Mesenchymal stem cell (in vitro differentiated cells and primary cell): ENCODE data around the gene ERLIN1.
A peak's percentile ranks its signal among the peaks of the same experiment; 100 is the strongest.

ENCODE experiments used
- DNase-seq: peaks from one replicate; pipeline ENCODE4 v3.0.0-alpha.2; 2013
- H2AFZ ChIP-seq: one replicate; pipeline ENCODE4 v1.6.1; 2013; ENCODE audit warnings: low read depth, mild to moderate bottlenecking, control low read depth, inconsistent platforms, low read length, moderate library complexity
- H2AK5ac ChIP-seq: 2 replicates; pipeline ENCODE4 v1.6.1; 2013; ENCODE audit warnings: low read length, moderate library complexity, mild to moderate bottlenecking, inconsistent platforms; ENCODE audit not compliant: severe bottlenecking
- H2BK120ac ChIP-seq: one replicate; pipeline ENCODE4 v1.6.1; 2013; ENCODE audit warnings: low read depth, mild to moderate bottlenecking, inconsistent platforms, low read length, moderate library complexity
- H2BK12ac ChIP-seq, 2 experiments: one replicate each; pipeline ENCODE4 v1.6.1; 2013; ENCODE audit warnings: inconsistent platforms in 2 of 2, low read length in 2 of 2, mild to moderate bottlenecking in 2 of 2, moderate library complexity in 2 of 2, control low read depth in 1 of 2
- H2BK15ac ChIP-seq: one replicate; pipeline ENCODE4 v1.6.1; 2013; ENCODE audit warnings: mild to moderate bottlenecking, low read depth, inconsistent platforms; ENCODE audit not compliant: poor library complexity, severe bottlenecking
- H2BK5ac ChIP-seq: 2 replicates; pipeline ENCODE4 v1.6.1; 2013; ENCODE audit warnings: low read depth, mild to moderate bottlenecking, low read length, control low read depth, inconsistent platforms; ENCODE audit not compliant: poor library complexity, severe bottlenecking
- H3K14ac ChIP-seq, 2 experiments: one replicate each; pipeline ENCODE4 v1.6.1; 2013; ENCODE audit warnings: inconsistent platforms in 2 of 2, low read length in 2 of 2, control low read depth in 1 of 2, mild to moderate bottlenecking in 1 of 2, moderate library complexity in 1 of 2
- H3K18ac ChIP-seq, 2 experiments: one replicate each; pipeline ENCODE4 v1.6.1; 2013; ENCODE audit warnings: inconsistent platforms in 2 of 2, low read length in 2 of 2, control low read depth in 1 of 2, low read depth in 1 of 2, mild to moderate bottlenecking in 1 of 2
- H3K23ac ChIP-seq, 2 experiments: one replicate each; pipeline ENCODE4 v1.6.1; 2013; ENCODE audit warnings: inconsistent platforms in 2 of 2, low read length in 2 of 2, mild to moderate bottlenecking in 2 of 2, moderate library complexity in 2 of 2, control low read depth in 1 of 2
- H3K27ac ChIP-seq: 2 replicates; pipeline ENCODE4 v1.5.1; 2013; ENCODE audit warnings: mild to moderate bottlenecking, moderate library complexity, low read length, control low read depth, inconsistent platforms; ENCODE audit not compliant: poor library complexity, severe bottlenecking
- H3K27me3 ChIP-seq, 2 experiments: 2 replicates each; pipeline versions ENCODE4 v1.6.1 to v1.7.0; 2013; ENCODE audit warnings: low read length in 2 of 2, mild to moderate bottlenecking in 2 of 2, moderate library complexity in 2 of 2, control low read depth in 1 of 2, inconsistent platforms in 1 of 2; ENCODE audit not compliant: control insufficient read depth in 1 of 2, insufficient read depth in 1 of 2
- H3K36me3 ChIP-seq, 2 experiments: 2 replicates each; pipeline versions ENCODE4 v1.6.1 to v1.7.0; 2013; ENCODE audit warnings: low read length in 2 of 2, control low read depth in 1 of 2, inconsistent platforms in 1 of 2, low read depth in 1 of 2, mild to moderate bottlenecking in 1 of 2; ENCODE audit not compliant: insufficient read depth in 2 of 2, control insufficient read depth in 1 of 2
- H3K4ac ChIP-seq, 2 experiments: one replicate each; pipeline ENCODE4 v1.6.1; 2013; ENCODE audit warnings: inconsistent platforms in 2 of 2, low read length in 2 of 2, mild to moderate bottlenecking in 2 of 2, moderate library complexity in 2 of 2, control low read depth in 1 of 2, low read depth in 1 of 2
- H3K4me1 ChIP-seq: 2 replicates; pipeline ENCODE4 v1.6.1; 2013; ENCODE audit warnings: low read depth, low read length, control low read depth; ENCODE audit not compliant: control insufficient read depth, insufficient read depth
- H3K4me2 ChIP-seq: 2 replicates; pipeline ENCODE4 v1.6.1; 2013; ENCODE audit warnings: low read length, mild to moderate bottlenecking, inconsistent platforms; ENCODE audit not compliant: poor library complexity, severe bottlenecking
- H3K4me3 ChIP-seq, 2 experiments: 2 replicates each; pipeline versions ENCODE4 v1.5.1 to v1.7.0; 2013; ENCODE audit warnings: low read length in 2 of 2, mild to moderate bottlenecking in 2 of 2, control low read depth in 1 of 2, low read depth in 1 of 2; ENCODE audit not compliant: insufficient read depth in 1 of 2
- H3K79me1 ChIP-seq: replicated peaks from 2 replicates; pipeline ENCODE4 v1.6.1; 2013; ENCODE audit warnings: mild to moderate bottlenecking, control low read depth, low read length, inconsistent platforms; ENCODE audit not compliant: poor library complexity, severe bottlenecking
- H3K9ac ChIP-seq: 2 replicates; pipeline ENCODE4 v1.7.0; 2013; ENCODE audit warnings: mild to moderate bottlenecking, low read length, moderate library complexity
- H3K9me3 ChIP-seq: 2 replicates; pipeline ENCODE4 v1.7.0; 2013; ENCODE audit warnings: mild to moderate bottlenecking, low read length; ENCODE audit not compliant: control insufficient read depth
- H4K8ac ChIP-seq: one replicate; pipeline ENCODE4 v1.6.1; 2013; ENCODE audit warnings: inconsistent platforms, mild to moderate bottlenecking, low read length, moderate library complexity
- H4K91ac ChIP-seq: one replicate; pipeline ENCODE4 v1.6.1; 2013; ENCODE audit warnings: mild to moderate bottlenecking, low read length, inconsistent platforms
- WGBS: methylation state at CpG from one replicate; pipeline ENCODE4 v1.1.7; 2013; ENCODE audit warnings: mixed read lengths; 5-methylcytosine and 5-hydroxymethylcytosine counted together

The ERLIN1 gene

GRCh38 chr10:100148353-100149211, 37.2 kb downstream of the ERLIN1 start:
- Histone ChIP-seq H2BK12ac (no peak overlapping the region), H3K14ac (no peak overlapping the region), H2AFZ (no peak overlapping the region), H3K79me1 (peaks cover 3% of the 10 kb centered on the region), H3K27me3 (no peaks in the 10 kb centered on the region), H2BK120ac (no peak overlapping the region), H3K27ac (no peak overlapping the region), H3K9ac (no peak overlapping the region), H3K4me2 (no peak overlapping the region), H2AK5ac (no peak overlapping the region), H2BK15ac (no peak overlapping the region), H3K4me3 (no peak overlapping the region), H3K4ac (no peak overlapping the region), H4K8ac (no peak overlapping the region), H3K9me3 (no peaks in the 10 kb centered on the region), H3K23ac (no peak overlapping the region), H3K4me1 (no peaks in the 10 kb centered on the region), H4K91ac (no peak overlapping the region), H3K36me3 (peaks cover 6 to 43% of the 10 kb centered on the region in 2 experiments), H3K18ac (no peak overlapping the region), H2BK5ac (no peak overlapping the region)
- 96% methylated on average over 8 of the region's 8 CpGs for WGBS
- peak; percentile 68 for DNase-seq

GRCh38 chr10:100146875-100147650, 38.8 kb downstream of the ERLIN1 start:
- no peaks in the 10 kb centered on the region for H3K9me3 ChIP-seq
- H3K27me3 ChIP-seq, result no peaks in the 10 kb centered on the region
- H4K8ac ChIP-seq, result no peak overlapping the region
- no peak overlapping the region for H3K27ac ChIP-seq
- peak; percentile 14 for DNase-seq
- no peak overlapping the region for H4K91ac ChIP-seq
- H3K9ac ChIP-seq, result no peak overlapping the region
- H2BK12ac ChIP-seq, result no peak overlapping the region
- no peak overlapping the region for H2AK5ac ChIP-seq
- H3K4me3 ChIP-seq, result no peak overlapping the region
- H3K4me2 ChIP-seq, result no peak overlapping the region
- no peak overlapping the region for H2BK5ac ChIP-seq
- H3K14ac ChIP-seq, result no peak overlapping the region
- H3K23ac ChIP-seq, result no peak overlapping the region
- WGBS, result 75% methylated on average over 2 of the region's 2 CpGs
- H3K4me1 ChIP-seq, result no peaks in the 10 kb centered on the region
- H3K18ac ChIP-seq, result no peak overlapping the region
- H2BK120ac ChIP-seq, result no peak overlapping the region
- H2BK15ac ChIP-seq, result no peak overlapping the region
- H2AFZ ChIP-seq, result no peak overlapping the region
- peaks cover 3% of the 10 kb centered on the region for H3K79me1 ChIP-seq
- H3K4ac ChIP-seq, result no peak overlapping the region
- H3K36me3 ChIP-seq, result peaks cover 6 to 28% of the 10 kb centered on the region in 2 experiments

- no peak overlapping the region for H2BK12ac ChIP-seq
- H2BK5ac ChIP-seq, result no peak overlapping the region
- peaks cover 3% of the 10 kb centered on the region for H3K79me1 ChIP-seq
- 94% methylated on average over 4 of the region's 4 CpGs for WGBS
- no peaks in the 10 kb centered on the region for H3K4me1 ChIP-seq
- H3K18ac ChIP-seq, result no peak overlapping the region
- no peak overlapping the region for H3K23ac ChIP-seq
- H2BK120ac ChIP-seq, result no peak overlapping the region
- no peak overlapping the region for H2BK15ac ChIP-seq
- no peak overlapping the region for H3K4me2 ChIP-seq
- no peak for DNase-seq
- H3K27me3 ChIP-seq, result no peaks in the 10 kb centered on the region
- no peak overlapping the region for H3K9ac ChIP-seq
- H3K4ac ChIP-seq, result no peak overlapping the region
- peaks cover 4 to 21% of the 10 kb centered on the region in 2 experiments for H3K36me3 ChIP-seq
- no peak overlapping the region for H3K14ac ChIP-seq
- H3K27ac ChIP-seq, result no peak overlapping the region
- no peaks in the 10 kb centered on the region for H3K9me3 ChIP-seq
- H2AFZ ChIP-seq, result no peak overlapping the region
- no peak overlapping the region for H3K4me3 ChIP-seq
- no peak overlapping the region for H4K91ac ChIP-seq
- H4K8ac ChIP-seq, result no peak overlapping the region
- no peak overlapping the region for H2AK5ac ChIP-seq
Measured at GRCh38 chr10:100146398-100146797, 39.4 kb downstream of the ERLIN1 start.

- H3K14ac ChIP-seq, result no peak overlapping the region
- no peak overlapping the region for H2BK15ac ChIP-seq
- WGBS, result 99% methylated on average over 9 of the region's 9 CpGs
- H3K4me2 ChIP-seq, result no peak overlapping the region
- no peak overlapping the region for H4K91ac ChIP-seq
- H2BK12ac ChIP-seq, result no peak overlapping the region
- no peaks in the 10 kb centered on the region for H3K4me1 ChIP-seq
- no peak overlapping the region for H2BK5ac ChIP-seq
- H3K79me1 ChIP-seq, result no peaks in the 10 kb centered on the region
- H2AK5ac ChIP-seq, result no peak overlapping the region
- H3K4ac ChIP-seq, result no peak overlapping the region
- no peak overlapping the region for H3K9ac ChIP-seq
- peaks cover 5% of the 10 kb centered on the region in 2 experiments for H3K27me3 ChIP-seq
- H3K9me3 ChIP-seq, result no peaks in the 10 kb centered on the region
- H3K27ac ChIP-seq, result no peak overlapping the region
- no peak overlapping the region for H2BK120ac ChIP-seq
- DNase-seq, result no peak
- no peak overlapping the region for H4K8ac ChIP-seq
- no peak overlapping the region for H3K18ac ChIP-seq
- no peak overlapping the region for H3K4me3 ChIP-seq
- no peaks in the 10 kb centered on the region for H3K36me3 ChIP-seq
- no peak overlapping the region for H2AFZ ChIP-seq
- H3K23ac ChIP-seq, result no peak overlapping the region
Measured at GRCh38 chr10:100143756-100144155, 42.1 kb downstream of the ERLIN1 start.
